Measurements from ENCODE around the gene SSX2IP.
A peak's percentile ranks its signal among the peaks of the same experiment; 100 is the strongest.
"Not testable (repeated sequence)": the region's sequence is repeated elsewhere in the genome, so short reads cannot be mapped to it uniquely, and the experiment has no call there.

SSX2IP gene

GRCh38 chr1:84675631-84676030 is 14.6 kb downstream of the SSX2IP start:
- no peak for DNase-seq (ENCODE audit: low read depth in 2 of 2)

GRCh38 chr1:84675106-84675505 is 15.2 kb downstream of the SSX2IP start:
- no peak for DNase-seq (ENCODE audit: low read depth in 2 of 2)

GRCh38 chr1:84674705-84675104 is 15.6 kb downstream of the SSX2IP start:
- no peak for DNase-seq (ENCODE audit: low read depth in 2 of 2)

GRCh38 chr1:84674021-84674420 is 16.2 kb downstream of the SSX2IP start:
- DNase-seq (ENCODE audit: low read depth in 2 of 2): no peak

- DNase-seq (ENCODE audit: low read depth in 2 of 2): no peak
These were observed 18.0 kb downstream of the SSX2IP start for GRCh38 chr1:84672080-84672854.

- DNase-seq (ENCODE audit: low read depth in 2 of 2): no peak
These were observed 20.4 kb downstream of the SSX2IP start for GRCh38 chr1:84669831-84670230.

- DNase-seq (ENCODE audit: low read depth in 2 of 2): no peak
These were observed 22.1 kb downstream of the SSX2IP start for GRCh38 chr1:84668185-84668584.

GRCh38 chr1:84665703-84666317 is 24.5 kb downstream of the SSX2IP start:
- no peak for DNase-seq (ENCODE audit: low read depth in 2 of 2)

- no peak for DNase-seq (ENCODE audit: low read depth in 2 of 2)
These were observed 37.1 kb downstream of the SSX2IP start for GRCh38 chr1:84653130-84653677.

- no peak for DNase-seq (ENCODE audit: low read depth in 2 of 2)
These were observed 45.8 kb downstream of the SSX2IP start for GRCh38 chr1:84644472-84644871.

GRCh38 chr1:84643183-84643582 is 47.1 kb downstream of the SSX2IP start:
- DNase-seq (ENCODE audit: low read depth in 2 of 2): no peak

GRCh38 chr1:84642774-84643173 is 47.5 kb downstream of the SSX2IP start:
- DNase-seq (ENCODE audit: low read depth in 2 of 2): no peak

- DNase-seq (ENCODE audit: low read depth in 2 of 2): not testable (repeated sequence)
These were observed 50.5 kb downstream of the SSX2IP start for GRCh38 chr1:84639731-84640130.

- no peak for DNase-seq (ENCODE audit: low read depth in 2 of 2)
These were observed 54.8 kb downstream of the SSX2IP start for GRCh38 chr1:84635429-84635828.

- no peak for DNase-seq (ENCODE audit: low read depth in 2 of 2)
These were observed 55.6 kb downstream of the SSX2IP start for GRCh38 chr1:84634536-84635205.

- DNase-seq (ENCODE audit: low read depth in 2 of 2): no peak
These were observed 57.4 kb downstream of the SSX2IP start for GRCh38 chr1:84632673-84633434.

- no peak for DNase-seq (ENCODE audit: low read depth in 2 of 2)
These were observed 58.1 kb downstream of the SSX2IP start for GRCh38 chr1:84632137-84632536.

- DNase-seq (ENCODE audit: low read depth in 2 of 2): no peak
These were observed 65.4 kb downstream of the SSX2IP start for GRCh38 chr1:84624876-84625275.

- no peak for DNase-seq (ENCODE audit: low read depth in 2 of 2)
These were observed 68.7 kb downstream of the SSX2IP start for GRCh38 chr1:84621553-84621952.

- peak; percentile 65 to 68 for DNase-seq (ENCODE audit: low read depth in 2 of 2)
These were observed 69.4 kb downstream of the SSX2IP start for GRCh38 chr1:84620720-84621313.

- peak; percentile 44 to 61 for DNase-seq (ENCODE audit: low read depth in 2 of 2)
These were observed 70.7 kb downstream of the SSX2IP start for GRCh38 chr1:84619383-84620102.
